ENCODE measurements around the gene DTNA. TPM values are rescaled to one million over a fixed set of nuclear protein-coding genes. Genes with fewer than 3 reads are reported as not detected.

Gene DTNA
- total and polyA plus RNA-seq, 8 donors, result 11.1 to 113 (median 19.8) TPM

GRCh38 chr18:34933909-34934661 lies 224.0 kb downstream of the DTNA start:
- intact Hi-C loops (cut with DNase I; ENCODE audit: low total_unique reads), result no loop called here
- H3K9me3 ChIP-seq, result no peaks in the 10 kb centered on the region
- no peak overlapping the region for H3K4me3 ChIP-seq
- peaks cover 2 to 6% (median 6%) of the 10 kb centered on the region in 4 donors for H3K4me1 ChIP-seq
- H3K27ac ChIP-seq, result no peak overlapping the region
- H3K27me3 ChIP-seq, result no peaks in the 10 kb centered on the region
- DNase-seq, result no peak
- TF ChIP-seq CTCF (IDR thresholded peaks at IDR 0.05) (no peak), EP300 (IDR thresholded peaks at IDR 0.05) (no peak), POLR2A (IDR thresholded peaks at IDR 0.05) (no peak)
- 37 to 66% (median 52%) methylated on average over 1 of the region's 1 CpG for WGBS, 5 donors
- H3K36me3 ChIP-seq, result no peaks in the 10 kb centered on the region

- 64 to 84% (median 77%) methylated on average over 3 of the region's 3 CpGs for WGBS, 5 donors
- TF ChIP-seq EP300 (IDR thresholded peaks at IDR 0.05), result no peak
- TF ChIP-seq POLR2AphosphoS5 (IDR thresholded peaks at IDR 0.05), result no peak
- no peak for TF ChIP-seq POLR2A (IDR thresholded peaks at IDR 0.05)
- TF ChIP-seq CTCF (IDR thresholded peaks at IDR 0.05), result no peak
- Histone ChIP-seq H3K4me1 (no peaks in the 10 kb centered on the region), H3K27me3 (no peaks in the 10 kb centered on the region), H3K27ac (no peak overlapping the region), H3K4me3 (no peak overlapping the region), H3K36me3 (no peaks in the 10 kb centered on the region), H3K9me3 (no peaks in the 10 kb centered on the region)
- intact Hi-C loops (cut with DNase I; ENCODE audit: low total_unique reads), result no loop called here
- DNase-seq, result no peak
Observed at GRCh38 chr18:34936772-34937171, 226.7 kb downstream of the DTNA start.

- Histone ChIP-seq H3K27ac (no peak overlapping the region), H3K4me1 (no peaks in the 10 kb centered on the region), H3K9me3 (no peaks in the 10 kb centered on the region), H3K27me3 (no peaks in the 10 kb centered on the region), H3K36me3 (no peaks in the 10 kb centered on the region), H3K4me3 (no peak overlapping the region)
- no peak for TF ChIP-seq CTCF (IDR thresholded peaks at IDR 0.05)
- no peak for TF ChIP-seq EP300 (IDR thresholded peaks at IDR 0.05)
- TF ChIP-seq POLR2A (IDR thresholded peaks at IDR 0.05), result no peak
- TF ChIP-seq POLR2AphosphoS5 (IDR thresholded peaks at IDR 0.05), result no peak
- WGBS, 5 donors, result 88 to 97% (median 95%) methylated on average over 1 of the region's 1 CpG
- intact Hi-C loops (cut with DNase I; ENCODE audit: low total_unique reads), result no loop called here
- DNase-seq, result no peak
Observed at GRCh38 chr18:34938090-34938489, 228.0 kb downstream of the DTNA start.
